ENCODE results near the gene RFTN1.

GRCh38 chr3:16323737-16324136 is 189.8 kb downstream of the RFTN1 start:
- TF ChIP-seq EZH2 (IDR thresholded peaks at IDR 0.05) (no peak), POLR2AphosphoS5 (IDR thresholded peaks at IDR 0.05; ENCODE audit: borderline replicate concordance, low read depth, low read length) (no peak)
